IMR-90 (cell line): ENCODE data around the gene FAM186B. TPM values are rescaled to one million over a fixed set of nuclear protein-coding genes. Genes with fewer than 3 reads are reported as not detected.

Experiments
- ATAC-seq: fragments of 200-7000 bp; cut with Tn5 transposase; 2 replicates; pipeline ENCODE4 v1.9.1; 2020; ENCODE audit warnings: low read depth, mild to moderate bottlenecking, moderate library complexity
- BruUV-seq: library from RNA; stranded (reverse); fragments of 400-500 nt; replicated peaks from 2 replicates; lab custom pipeline; 2021; lab: Mats Ljungman, UMichigan
- CTCF ChIA-PET: fragments of 300-600 bp; formaldehyde crosslinking; extraction: SDS; loops from one replicate; lab custom pipeline; 2021; ENCODE audit warnings: antibody characterized with exemption; lab: Yijun Ruan, JAX
- POLR2A ChIA-PET: fragments of 300-600 bp; sonication (Branson Sonifier 250); formaldehyde crosslinking; loops from one replicate; lab custom pipeline; 2022; ENCODE audit warnings: antibody characterized with exemption; ENCODE audit not compliant: unreplicated experiment; lab: Charles Lee
- DNase-seq: peaks from one replicate; pipeline ENCODE4 v3.0.0; 2013
- H2AFZ ChIP-seq: replicated peaks from 2 replicates; pipeline ENCODE3; 2013; ENCODE audit warnings: low read length, mild to moderate bottlenecking; ENCODE audit not compliant: poor library complexity
- H2AK5ac ChIP-seq: 2 replicates; pipeline ENCODE4 v1.6.1; 2013; ENCODE audit warnings: low read depth, low read length, inconsistent platforms
- H2AK9ac ChIP-seq: replicated peaks from 2 replicates; pipeline ENCODE3; 2013; ENCODE audit warnings: mild to moderate bottlenecking, low read depth, low read length, moderate library complexity; ENCODE audit not compliant: poor library complexity
- H2BK120ac ChIP-seq: 2 replicates; pipeline ENCODE4 v1.6.1; 2013; ENCODE audit warnings: low read depth, low read length, inconsistent platforms
- H2BK15ac ChIP-seq: 3 replicates; pipeline ENCODE4 v1.6.1; 2013; ENCODE audit warnings: low read depth, low read length, inconsistent platforms
- H2BK20ac ChIP-seq: 2 replicates; pipeline ENCODE4 v1.6.1; 2013; ENCODE audit warnings: low read depth, mild to moderate bottlenecking, inconsistent platforms, low read length, moderate library complexity
- H2BK5ac ChIP-seq: 2 replicates; pipeline ENCODE4 v1.6.1; 2013; ENCODE audit warnings: mild to moderate bottlenecking, low read depth, low read length, inconsistent platforms; ENCODE audit not compliant: poor library complexity, severe bottlenecking
- H3K14ac ChIP-seq: replicated peaks from 2 replicates; pipeline ENCODE4 v1.6.1; 2013; ENCODE audit warnings: low read depth, low read length, inconsistent platforms
- H3K18ac ChIP-seq: 2 replicates; pipeline ENCODE4 v1.6.1; 2013; ENCODE audit warnings: low read depth, low read length, control low read depth
- H3K23ac ChIP-seq: 2 replicates; pipeline ENCODE4 v1.6.1; 2013; ENCODE audit warnings: low read depth, low read length, inconsistent platforms
- H3K27ac ChIP-seq: 2 replicates; pipeline ENCODE4 v1.5.1; 2013; ENCODE audit warnings: mild to moderate bottlenecking, control low read depth, low read length; ENCODE audit not compliant: insufficient read depth
- H3K27me3 ChIP-seq: 2 replicates; pipeline ENCODE4 v1.6.1; 2013; ENCODE audit warnings: low read length; ENCODE audit not compliant: control insufficient read depth, insufficient read depth
- H3K36me3 ChIP-seq: 2 replicates; pipeline ENCODE4 v1.6.1; 2013; ENCODE audit warnings: low read length, mixed read lengths; ENCODE audit not compliant: control insufficient read depth, insufficient read depth
- H3K4ac ChIP-seq: 2 replicates; pipeline ENCODE4 v1.6.1; 2013; ENCODE audit warnings: low read depth, low read length, inconsistent platforms
- H3K4me1 ChIP-seq: 2 replicates; pipeline ENCODE4 v1.6.1; 2013; ENCODE audit warnings: low read length, mixed read lengths; ENCODE audit not compliant: control insufficient read depth, insufficient read depth
- H3K4me2 ChIP-seq: 2 replicates; pipeline ENCODE4 v1.6.1; 2013; ENCODE audit warnings: low read depth, mild to moderate bottlenecking, control low read depth, low read length, moderate library complexity
- H3K4me3 ChIP-seq: 2 replicates; pipeline ENCODE4 v1.5.1; 2013; ENCODE audit warnings: low read depth, mild to moderate bottlenecking, control low read depth, low read length, moderate library complexity; ENCODE audit not compliant: insufficient read depth
- H3K56ac ChIP-seq: 2 replicates; pipeline ENCODE4 v1.6.1; 2013; ENCODE audit warnings: low read length, inconsistent platforms; ENCODE audit not compliant: insufficient read depth; ENCODE audit errors: extremely low read depth
- H3K79me1 ChIP-seq, 2 experiments: 2 replicates each; pipeline ENCODE4 v1.6.1; 2013; ENCODE audit warnings: low read length in 2 of 2, inconsistent platforms in 1 of 2, low read depth in 1 of 2
- H3K9ac ChIP-seq: 2 replicates; pipeline ENCODE4 v1.6.1; 2013; ENCODE audit warnings: low read depth, low read length, control low read depth
- H3K9me1 ChIP-seq: 2 replicates; pipeline ENCODE4 v1.6.1; 2013; ENCODE audit warnings: low read length, inconsistent platforms; ENCODE audit not compliant: insufficient read depth
- H3K9me3 ChIP-seq: 2 replicates; pipeline ENCODE4 v1.6.1; 2013; ENCODE audit warnings: low read length; ENCODE audit not compliant: control insufficient read depth, insufficient read depth
- H4K20me1 ChIP-seq: 2 replicates; pipeline ENCODE4 v1.6.1; 2013; ENCODE audit warnings: low read length, inconsistent platforms; ENCODE audit not compliant: insufficient read depth
- H4K5ac ChIP-seq: 2 replicates; pipeline ENCODE4 v1.6.1; 2013; ENCODE audit warnings: mild to moderate bottlenecking, low read depth, low read length, control low read depth
- H4K8ac ChIP-seq, 2 experiments: 2 replicates each; pipeline ENCODE4 v1.6.1; 2013; ENCODE audit warnings: low read depth in 2 of 2, low read length in 2 of 2, control low read depth in 1 of 2, inconsistent platforms in 1 of 2
- H4K91ac ChIP-seq: 2 replicates; pipeline ENCODE4 v1.6.1; 2013; ENCODE audit warnings: low read depth, low read length, inconsistent platforms; ENCODE audit not compliant: insufficient read depth
- CTCF ChIP-seq: conservative IDR thresholded peaks from 2 replicates; pipeline ENCODE4 v1.5.1; 2012; ENCODE audit warnings: mild to moderate bottlenecking, low read depth, low read length, improper control_type of control experiment
- MAFK ChIP-seq: IDR thresholded peaks from 2 replicates; pipeline ENCODE4 v1.6.1; 2012; ENCODE audit warnings: low read depth, low read length, improper control_type of control experiment
- WGBS, 2 experiments: methylation state at CpG; one replicate each; pipeline versions ENCODE4 v1.1.5 to v1.1.7; 2013; ENCODE audit warnings: missing lambda C conversion rate in 2 of 2; ENCODE audit not compliant: insufficient read length in 1 of 2; ENCODE audit errors: extremely low coverage in 2 of 2; 5-methylcytosine and 5-hydroxymethylcytosine counted together
- dilution Hi-C: fragments of 300-500 bp; cut with HindIII; formaldehyde crosslinking; loops from one replicate; pipeline ENCODE4 v1.14.3; 2018; ENCODE audit warnings: low sequenced_read_pairs; ENCODE audit not compliant: unreplicated experiment
- in situ Hi-C: fragments of 300-500 bp; cut with MboI; formaldehyde crosslinking; loops from 3 replicates; pipeline ENCODE4 v1.14.3; 2019; ENCODE audit warnings: low sequenced_read_pairs, inconsistent platforms, mixed read lengths
- intact Hi-C: fragments of 100-400 bp; cut with micrococcal nuclease; formaldehyde crosslinking; loops from 2 replicates; pipeline ENCODE4 v1.10.0; 2022
- polyA plus RNA-seq, 3 experiments: library from polyadenylated mRNA; depleted of rRNA; stranded (reverse); fragments of >200 nt; gene quantifications; 2 replicates each; pipeline ENCODE4 v1.2.3, GENCODE V29; 2012; ENCODE audit warnings: low replicate concordance in 1 of 3
- total RNA-seq: library from RNA; depleted of rRNA; stranded (reverse); fragments of >200 nt; gene quantifications from 2 replicates; pipeline ENCODE4 v1.2.3, GENCODE V29; 2012

The FAM186B gene
- total and polyA plus RNA-seq, 2 of the 4 experiments (the other 2 are of a cell fraction), result 0.10 to 0.18 TPM

DNA sequence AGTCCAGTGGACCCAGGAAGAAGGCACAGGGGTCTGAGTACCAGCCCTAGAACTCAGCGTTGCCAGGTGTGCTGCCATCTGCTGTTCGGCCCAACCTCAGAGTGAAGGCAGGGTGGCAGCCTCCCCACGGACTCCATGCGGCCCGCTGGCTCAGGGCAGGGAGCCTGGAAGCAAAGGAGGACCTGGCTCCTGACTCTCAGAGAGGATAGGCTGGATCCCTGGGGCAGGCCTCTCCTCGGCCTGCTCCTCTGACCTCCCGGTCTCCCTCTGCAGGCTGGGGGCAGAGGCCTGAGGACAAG is 47.6 kb downstream of the FAM186B start:
- Histone ChIP-seq H3K79me1 (no peaks in the 10 kb centered on the region), H4K5ac (no peak overlapping the region), H3K4me3 (no peak overlapping the region), H2AFZ (no peak overlapping the region), H3K9me1 (no peaks in the 10 kb centered on the region), H4K20me1 (no peaks in the 10 kb centered on the region), H3K27ac (no peak overlapping the region), H4K91ac (no peak overlapping the region), H4K8ac (no peak overlapping the region), H2BK120ac (no peak overlapping the region), H3K14ac (no peak overlapping the region), H3K36me3 (peaks cover 46% of the 10 kb centered on the region), H2BK5ac (no peak overlapping the region), H2AK9ac (no peak overlapping the region), H3K9me3 (no peaks in the 10 kb centered on the region), H3K9ac (no peak overlapping the region), H3K4ac (no peak overlapping the region), H3K27me3 (peaks cover 5% of the 10 kb centered on the region; the same call in 1 of the 2 replicates), H3K18ac (no peak overlapping the region), H2BK20ac (no peak overlapping the region), H2BK15ac (no peak overlapping the region), H3K56ac (no peak overlapping the region), H3K23ac (no peak overlapping the region), H3K4me2 (no peak overlapping the region), H2AK5ac (no peak overlapping the region), H3K4me1 (no peaks in the 10 kb centered on the region)
- ChIA-PET POLR2A (no interaction called here), CTCF (no interaction called here)
- dilution Hi-C loops (no loop called here), intact Hi-C loops (no loop called here), in situ Hi-C loops (no loop called here)
- BruUV-seq, result no TSS peak
- no peak for DNase-seq
- ATAC-seq, result peak; percentile 38; the same call in 1 of the 2 replicates
- no peak for TF ChIP-seq MAFK
- peak; percentile 13; the same call in 1 of the 2 replicates for TF ChIP-seq CTCF
- WGBS, 2 experiments, result 67% methylated on average over 1 of the region's 7 CpGs; no CpG with 5 or more reads in 1 of the 2 experiments
